Activated CD8-positive, alpha-beta memory T cell treated with anti-CD3 and anti-CD28 coated beads for 4 hours (primary cell): ENCODE results near the gene GJD3.

Experiments used
- DNase-seq, 2 donors: peaks; one replicate each; pipeline ENCODE4 v3.0.0-alpha.2; 2020; ENCODE audit warnings: low read depth in 2 of 2

The GJD3 gene

DNA sequence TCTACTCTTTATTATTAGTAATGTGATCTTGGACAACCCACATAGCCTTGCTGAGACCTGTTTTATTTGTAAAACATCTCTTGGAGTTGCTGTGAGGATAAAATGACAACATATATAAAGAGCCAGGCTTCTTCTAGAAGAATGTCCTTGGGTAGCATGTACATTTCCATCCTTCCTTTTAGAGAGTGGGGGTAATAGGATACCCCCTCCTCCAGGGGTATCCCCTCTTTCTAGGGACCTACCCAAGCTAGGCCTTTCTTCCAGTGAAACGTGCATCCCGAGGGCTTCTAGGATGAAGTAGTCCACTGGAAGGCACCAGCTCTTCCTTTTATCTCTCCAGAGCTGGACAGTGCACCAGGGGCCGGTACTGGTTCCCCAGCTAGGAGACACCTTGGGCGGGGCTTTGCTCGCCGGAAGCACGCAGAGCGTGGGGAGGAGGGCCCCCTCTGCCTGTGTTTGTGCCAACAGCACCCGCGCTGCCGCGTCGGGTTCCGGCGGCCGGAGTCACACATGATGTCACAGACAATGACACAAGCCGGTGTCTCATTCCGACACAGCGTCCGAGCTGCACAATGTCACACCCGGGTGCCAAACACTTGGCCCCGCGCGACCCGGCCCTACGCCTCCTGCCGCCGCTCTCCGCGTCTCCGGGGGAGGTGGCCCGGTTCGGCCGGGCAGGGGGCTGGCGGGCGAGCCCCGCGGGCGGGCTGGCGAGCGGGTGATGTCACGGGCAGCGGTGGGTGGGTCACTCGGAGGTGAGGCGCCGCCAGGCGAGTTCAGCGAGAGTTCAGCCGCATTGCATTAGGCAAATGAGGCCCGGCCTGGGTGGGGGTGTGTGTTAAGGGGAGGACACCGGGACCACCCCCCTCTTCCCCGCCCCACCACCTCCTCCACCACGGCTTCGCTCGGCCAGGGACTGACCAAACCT, 23.4 kb downstream of the GJD3 start:
- peak; percentile 64 to 74 for DNase-seq

DNA sequence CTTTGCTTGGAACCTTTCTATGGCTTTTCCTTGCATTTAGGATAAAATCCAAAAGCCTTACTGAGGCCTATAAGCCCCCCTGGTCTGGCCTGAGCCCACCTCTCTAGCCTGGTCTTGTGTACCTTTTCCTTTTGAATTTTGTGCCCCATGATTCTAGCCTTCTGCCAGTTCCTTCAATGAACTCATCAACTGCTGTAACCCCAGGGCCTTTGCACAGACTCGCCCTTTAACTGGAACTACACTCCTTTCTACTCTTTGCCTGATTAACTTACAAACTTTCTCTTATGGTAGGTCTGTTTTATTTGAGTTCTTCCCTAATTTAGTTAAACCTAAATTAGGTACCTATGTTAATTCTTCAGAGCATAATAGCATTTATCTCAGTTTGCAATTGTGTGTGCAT, 24.2 kb downstream of the GJD3 start:
- DNase-seq, result no peak

DNA sequence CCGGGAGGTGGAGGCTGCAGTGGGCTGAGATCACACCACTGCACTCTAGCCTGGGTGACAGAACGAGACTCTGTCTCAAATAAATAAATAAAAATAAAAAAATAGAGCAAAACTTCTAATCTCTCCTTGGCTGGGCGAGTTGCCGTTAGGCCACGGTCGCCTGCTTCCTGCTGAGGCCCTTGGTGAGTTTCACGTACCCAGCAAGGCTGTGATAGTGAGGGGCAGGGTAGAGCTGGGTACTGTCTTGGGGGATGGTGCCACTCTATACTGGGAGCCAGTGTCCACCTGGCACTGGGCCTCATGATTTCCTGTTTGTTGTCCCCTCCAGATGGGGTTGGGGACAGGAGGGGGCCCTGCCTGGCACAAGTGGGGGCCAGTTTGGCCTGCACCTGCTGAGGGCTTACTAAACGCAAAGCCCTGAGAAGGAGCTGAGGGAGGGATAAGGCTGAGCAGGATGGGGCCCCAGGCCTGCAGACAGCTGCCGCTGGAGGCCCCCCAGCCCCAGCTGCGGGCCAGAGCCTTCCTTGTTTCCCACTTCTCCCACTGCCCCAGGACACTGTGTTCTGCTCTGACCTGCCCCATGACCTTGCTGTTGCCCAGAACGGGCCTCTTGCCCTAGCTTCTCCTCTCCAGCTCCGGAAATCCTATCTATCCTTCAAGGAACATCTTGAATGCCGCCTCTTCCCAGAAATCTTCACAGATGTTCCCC, 25.4 kb downstream of the GJD3 start:
- DNase-seq, result no peak

DNA sequence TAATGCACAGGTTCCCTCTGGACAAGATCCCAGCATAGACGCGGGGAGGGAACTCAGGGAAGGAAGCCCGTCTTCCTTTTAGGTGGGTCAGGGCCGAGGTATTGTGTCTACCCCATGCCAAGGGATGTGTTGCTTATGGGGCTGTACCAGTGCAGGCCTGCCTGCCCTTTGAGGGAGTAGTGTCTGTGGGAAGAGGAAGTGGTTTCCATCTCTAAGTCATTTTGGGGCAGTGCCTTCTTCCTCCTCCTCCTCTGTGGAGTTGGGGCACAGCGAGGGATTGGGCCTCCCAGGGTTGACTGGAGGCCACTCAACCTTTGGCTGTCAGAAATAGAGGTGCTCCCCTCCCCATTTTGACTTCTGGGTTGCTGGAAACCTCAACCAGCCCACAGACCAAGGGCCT, 26.5 kb downstream of the GJD3 start:
- no peak for DNase-seq

DNA sequence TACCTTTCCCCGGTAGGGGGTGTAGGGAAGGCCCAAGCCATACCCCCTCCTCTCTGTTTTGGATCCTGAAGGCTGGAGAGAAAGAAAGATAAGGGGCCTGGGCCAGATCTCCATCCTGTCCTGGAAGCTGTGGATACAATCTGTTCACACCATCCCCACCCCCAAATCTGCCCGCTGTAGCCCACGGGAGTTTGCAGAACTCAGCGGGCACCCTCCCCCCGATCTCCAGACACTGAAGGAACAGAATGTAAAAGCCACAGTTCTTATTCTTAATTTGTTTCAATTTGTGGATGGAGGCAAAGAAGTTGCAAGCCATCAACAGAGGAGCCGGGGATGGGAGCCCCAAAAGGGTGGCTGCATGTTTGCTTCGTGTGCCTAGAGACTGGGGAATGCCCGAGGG, 27.2 kb downstream of the GJD3 start:
- no peak for DNase-seq

DNA sequence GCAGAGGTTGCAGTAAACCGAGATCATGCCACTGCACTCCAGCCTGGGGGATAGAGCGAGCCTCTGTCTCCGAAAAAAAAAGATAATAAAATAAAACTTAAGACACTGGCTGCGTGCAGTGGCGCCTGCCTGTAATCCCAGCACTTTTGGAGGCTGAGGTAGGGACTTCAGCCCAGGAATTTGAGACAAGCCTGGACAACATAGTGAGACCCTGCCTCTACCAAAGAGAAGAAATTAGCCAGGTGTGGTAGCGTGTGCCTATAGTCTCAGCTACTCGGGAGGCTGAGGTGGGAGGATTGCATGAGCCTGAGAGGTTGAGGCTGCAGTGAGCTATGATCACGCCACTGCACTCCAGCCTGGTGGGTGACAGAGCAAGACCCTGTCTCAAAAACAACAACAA, 28.9 kb downstream of the GJD3 start:
- DNase-seq, result no peak

DNA sequence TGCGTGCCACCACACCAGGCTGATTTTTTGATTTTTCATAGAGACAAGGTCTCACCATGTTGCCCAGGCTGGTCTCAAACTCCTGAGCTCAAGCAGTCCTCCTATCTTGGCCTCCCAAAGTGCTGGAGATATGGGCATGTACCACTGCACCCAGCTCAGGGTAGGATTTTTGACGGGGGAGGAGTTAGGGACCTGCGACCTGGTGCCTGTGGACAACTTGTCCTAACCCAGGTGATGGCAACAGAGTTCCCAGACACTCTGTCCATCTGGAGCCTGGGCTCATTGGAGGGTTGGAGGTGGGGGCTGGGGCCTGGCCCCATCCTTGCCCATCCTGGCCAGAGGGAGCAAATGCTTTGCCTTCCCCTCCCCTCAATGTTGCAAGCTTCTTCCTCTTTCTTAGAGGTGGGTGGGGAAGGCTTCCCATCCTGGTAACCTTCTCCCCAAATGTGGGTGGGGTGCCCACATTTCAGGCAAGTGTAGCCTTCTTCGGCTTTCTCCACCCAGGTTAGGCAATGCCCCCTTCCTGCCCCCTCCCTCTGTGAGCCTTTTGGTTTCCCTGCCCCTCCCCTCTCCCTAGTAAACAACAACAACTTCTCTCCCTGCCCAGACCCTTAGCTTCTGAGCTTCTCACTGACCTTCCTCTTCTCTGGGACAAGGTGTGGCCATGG, 30.6 kb downstream of the GJD3 start:
- no peak for DNase-seq

DNA sequence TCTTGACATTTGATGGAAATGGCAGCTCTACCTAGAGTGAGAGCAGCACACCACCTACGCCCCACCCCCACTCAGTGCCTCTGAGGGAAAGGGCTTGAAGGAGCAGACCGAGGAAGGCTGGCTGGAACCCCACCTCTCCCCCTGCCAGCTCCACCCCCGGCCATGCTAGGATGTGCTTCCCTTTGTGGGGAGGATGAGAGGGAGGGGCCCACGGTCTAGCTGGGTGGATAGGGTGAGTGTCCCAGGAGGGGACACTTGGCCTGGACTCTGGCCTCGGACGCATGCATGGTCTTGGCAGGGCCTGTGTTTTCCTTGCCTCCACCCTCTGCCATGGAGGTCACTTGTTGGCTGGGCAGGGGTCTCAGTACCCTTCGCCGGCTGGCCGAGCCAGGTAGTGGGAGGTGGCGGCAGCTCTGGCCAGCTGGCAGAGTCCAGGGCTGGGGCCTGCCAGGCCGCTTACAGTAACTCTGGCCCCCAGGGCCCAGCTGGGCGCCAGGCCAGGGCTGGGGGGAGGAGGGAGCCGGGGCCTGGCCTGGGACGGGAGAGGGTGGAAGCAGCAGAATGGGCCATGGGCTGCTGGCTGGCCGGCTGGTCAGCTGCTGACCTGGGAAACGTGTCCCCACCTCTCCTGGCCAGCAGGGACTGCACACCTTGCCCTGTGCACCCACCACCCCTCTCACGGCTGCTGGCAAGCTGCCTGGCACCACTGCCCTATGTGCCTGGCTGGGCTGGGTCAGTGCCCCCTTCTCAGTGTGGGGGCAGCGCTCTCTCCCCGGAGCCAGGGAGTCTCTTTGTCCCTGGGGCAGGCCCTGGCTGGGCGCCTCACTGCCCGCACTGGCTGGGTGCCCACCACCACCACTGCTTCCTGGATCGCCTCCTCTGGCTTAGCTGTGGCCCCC, 32.5 kb downstream of the GJD3 start:
- no peak for DNase-seq

DNA sequence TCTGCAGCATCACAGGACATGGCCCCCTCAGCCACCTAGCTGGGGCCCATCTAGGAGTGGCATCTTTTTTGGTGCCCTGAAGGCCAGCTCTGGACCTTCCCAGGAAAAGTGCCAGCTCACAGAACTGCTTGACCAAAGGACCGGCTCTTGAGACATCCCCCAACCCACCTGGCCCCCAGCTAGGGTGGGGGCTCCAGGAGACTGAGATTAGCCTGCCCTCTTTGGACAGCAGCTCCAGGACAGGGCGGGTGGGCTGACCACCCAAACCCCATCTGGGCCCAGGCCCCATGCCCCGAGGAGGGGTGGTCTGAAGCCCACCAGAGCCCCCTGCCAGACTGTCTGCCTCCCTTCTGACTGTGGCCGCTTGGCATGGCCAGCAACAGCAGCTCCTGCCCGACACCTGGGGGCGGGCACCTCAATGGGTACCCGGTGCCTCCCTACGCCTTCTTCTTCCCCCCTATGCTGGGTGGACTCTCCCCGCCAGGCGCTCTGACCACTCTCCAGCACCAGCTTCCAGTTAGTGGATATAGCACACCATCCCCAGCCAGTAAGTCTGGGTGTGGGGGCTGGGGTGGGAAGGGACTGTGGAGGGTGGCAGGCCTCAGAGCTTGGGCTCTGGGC, 33.6 kb downstream of the GJD3 start:
- DNase-seq, result no peak

DNA sequence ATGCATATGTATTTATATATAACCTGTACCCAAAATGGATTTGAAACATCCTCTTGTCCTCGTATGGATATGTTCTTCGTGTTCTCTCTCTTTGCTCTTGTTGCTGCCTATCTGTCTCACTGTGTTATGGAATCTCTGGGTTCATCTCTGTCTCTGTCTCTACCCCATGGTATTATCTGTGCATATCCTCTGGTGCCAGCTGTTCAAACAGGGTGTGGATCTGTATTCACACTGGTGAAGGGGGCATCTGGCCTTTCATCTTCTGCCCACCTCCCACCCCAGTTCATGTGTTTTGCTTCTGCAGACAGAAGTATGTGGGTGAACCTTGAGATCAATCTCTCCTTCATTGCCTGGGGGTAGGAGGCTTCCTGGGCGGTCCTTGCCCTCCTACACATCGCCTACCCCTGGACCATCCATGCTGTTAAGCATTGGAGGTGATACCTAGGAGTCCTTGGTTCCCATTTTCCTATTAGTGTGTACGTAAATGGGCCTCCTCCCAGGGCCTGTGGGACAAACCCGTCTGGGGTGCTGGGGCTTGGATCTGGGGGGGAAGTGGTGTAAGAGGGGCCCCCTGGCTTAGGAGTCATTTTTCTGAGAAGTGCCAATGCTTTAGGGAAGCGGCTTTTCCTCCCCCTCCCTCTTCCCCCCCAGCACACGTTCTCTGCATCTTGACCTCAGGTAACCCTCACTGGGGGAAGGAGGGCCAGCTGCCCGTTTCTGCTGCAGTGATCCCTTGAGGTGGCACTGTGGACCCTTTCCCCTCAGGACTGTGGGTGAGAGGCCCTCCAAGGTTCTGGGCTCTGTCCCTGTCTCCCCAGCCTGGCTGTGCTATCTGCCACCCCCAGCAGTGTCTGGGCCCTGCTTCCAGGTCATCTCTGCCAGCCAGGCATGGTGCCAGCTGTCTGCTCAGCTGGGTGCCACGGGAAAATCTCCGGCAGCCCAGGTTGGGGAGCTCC, 34.4 kb downstream of the GJD3 start:
- DNase-seq, result no peak

DNA sequence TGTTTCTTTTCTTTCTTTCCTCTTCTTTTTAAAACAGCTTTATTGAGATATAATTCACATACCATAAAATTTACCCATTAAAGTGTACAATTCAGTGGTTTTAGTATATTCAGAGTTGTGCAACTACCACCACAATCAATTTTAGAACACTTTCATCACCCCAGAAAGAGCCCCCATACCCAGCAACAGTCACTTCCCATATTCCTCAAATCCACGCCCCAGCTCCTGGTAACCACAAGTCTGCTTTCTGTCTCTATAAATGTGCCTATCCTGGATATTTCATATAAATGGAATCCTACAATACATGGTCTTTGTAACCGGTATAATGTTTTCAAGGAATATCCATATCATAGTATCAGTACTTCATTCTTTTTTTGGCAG, 36.2 kb downstream of the GJD3 start:
- no peak for DNase-seq

DNA sequence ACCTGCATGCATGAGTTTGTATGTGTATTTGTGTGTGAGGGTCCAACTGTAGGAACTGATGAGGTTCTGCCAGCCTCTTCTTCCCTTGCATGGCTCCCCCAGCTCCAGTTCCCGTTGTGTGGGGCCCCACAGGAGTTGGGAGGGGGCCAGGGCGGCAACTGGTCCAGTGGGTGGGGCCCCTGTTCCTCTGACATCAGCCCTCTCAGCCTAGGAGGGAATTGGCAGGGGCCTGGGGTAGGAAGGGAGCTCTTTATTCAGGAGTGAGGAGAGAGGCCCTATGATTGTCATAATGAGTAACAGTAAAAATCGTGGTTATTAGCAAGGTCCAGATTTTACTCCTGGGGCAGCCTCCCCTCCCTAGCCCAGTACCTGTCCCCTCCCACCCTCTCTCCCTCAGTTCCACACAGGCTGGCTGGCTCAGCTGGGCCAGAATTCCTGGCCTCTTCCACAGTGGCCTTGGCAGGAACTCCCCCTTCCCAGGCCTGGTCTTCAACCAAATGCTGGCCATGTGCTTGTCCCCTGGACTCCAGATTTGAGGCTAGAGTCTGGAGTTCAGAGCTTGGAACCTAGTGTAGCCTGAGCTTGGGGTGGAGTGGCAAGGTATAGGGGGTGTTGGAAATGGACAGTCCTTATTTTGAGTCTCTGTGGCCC, 36.7 kb downstream of the GJD3 start:
- no peak for DNase-seq

DNA sequence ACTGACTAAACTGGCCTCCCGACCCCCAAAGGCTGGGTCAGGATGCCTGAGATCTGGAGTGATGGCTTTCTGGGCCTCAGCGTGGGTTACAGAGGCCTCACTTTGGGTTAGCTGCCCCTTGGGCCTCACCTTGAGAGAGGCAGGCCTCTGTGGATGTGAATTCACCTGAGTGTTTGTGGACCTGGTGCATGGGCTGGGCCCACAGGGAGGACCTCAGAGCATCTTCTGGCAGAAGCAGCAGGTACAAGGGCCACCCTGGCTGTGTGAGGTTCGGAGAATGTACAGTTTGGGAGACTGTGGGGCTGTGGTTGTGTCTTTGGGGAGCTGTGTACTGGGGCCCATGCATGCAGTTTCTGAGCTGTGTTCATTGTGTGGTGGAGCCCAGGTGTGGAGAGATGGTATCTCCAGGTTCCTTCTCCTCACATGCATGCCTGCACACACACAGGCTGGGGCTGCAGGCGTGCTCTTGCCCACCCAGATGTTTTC, 37.2 kb downstream of the GJD3 start:
- DNase-seq, result no peak

DNA sequence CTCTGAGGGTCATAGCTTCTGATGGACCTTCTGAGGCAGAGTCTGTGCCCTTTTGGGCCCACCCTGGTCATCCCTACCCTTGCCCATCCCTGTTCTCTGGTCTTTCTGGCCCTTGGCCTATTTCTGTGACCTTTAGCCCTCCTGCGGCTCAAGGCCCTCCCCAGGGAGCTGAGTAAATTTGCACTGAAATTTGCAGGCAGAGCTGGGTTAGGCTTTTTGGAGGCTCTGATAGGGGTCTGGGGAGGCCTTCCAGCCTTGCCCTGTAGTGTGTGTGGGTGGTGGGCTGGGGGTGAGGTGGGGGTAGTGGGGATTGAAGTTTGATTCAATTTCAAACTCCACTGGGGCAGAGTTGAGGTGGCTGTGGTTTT, 37.7 kb downstream of the GJD3 start:
- DNase-seq, result no peak

DNA sequence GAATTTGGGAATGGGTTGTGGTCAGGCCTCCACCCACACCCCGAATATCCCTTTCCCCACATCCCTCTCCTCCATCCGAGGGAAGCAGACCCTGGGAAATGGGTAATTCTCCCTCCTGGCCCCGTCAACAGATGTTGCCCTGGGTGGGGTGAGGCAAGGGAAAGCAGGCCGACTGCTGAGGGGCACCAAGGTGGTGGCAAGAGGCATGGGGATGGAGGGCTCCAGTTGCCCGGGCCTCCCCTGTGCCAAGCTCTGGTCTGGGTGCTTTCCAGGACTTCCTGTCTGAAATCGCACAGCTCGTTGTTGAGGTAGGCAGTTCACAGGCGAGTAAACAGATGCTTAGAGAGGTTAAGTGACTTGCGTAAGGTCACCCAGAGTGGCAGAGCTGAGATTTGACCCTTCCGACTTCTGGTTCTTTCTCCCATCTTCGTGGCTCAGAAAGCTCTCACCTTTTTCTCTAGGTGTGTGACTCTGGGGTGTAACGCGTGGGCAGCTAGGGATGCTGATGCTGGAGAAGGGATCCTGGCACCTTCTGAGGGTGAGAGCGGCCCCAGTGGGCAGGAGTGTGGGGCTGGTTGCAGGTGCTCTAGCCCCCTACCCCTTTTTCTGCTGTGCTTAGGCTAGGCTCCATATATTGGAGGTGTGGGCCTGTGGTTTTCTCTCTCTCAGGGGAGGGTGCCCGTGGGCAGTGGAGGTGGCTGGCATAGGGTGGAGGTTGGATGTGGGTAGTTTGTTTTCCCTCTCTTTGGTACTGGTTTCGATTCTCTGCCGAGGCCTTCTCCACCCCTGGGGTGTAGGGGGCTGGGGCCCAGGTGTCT, 38.3 kb downstream of the GJD3 start:
- DNase-seq, result no peak

DNA sequence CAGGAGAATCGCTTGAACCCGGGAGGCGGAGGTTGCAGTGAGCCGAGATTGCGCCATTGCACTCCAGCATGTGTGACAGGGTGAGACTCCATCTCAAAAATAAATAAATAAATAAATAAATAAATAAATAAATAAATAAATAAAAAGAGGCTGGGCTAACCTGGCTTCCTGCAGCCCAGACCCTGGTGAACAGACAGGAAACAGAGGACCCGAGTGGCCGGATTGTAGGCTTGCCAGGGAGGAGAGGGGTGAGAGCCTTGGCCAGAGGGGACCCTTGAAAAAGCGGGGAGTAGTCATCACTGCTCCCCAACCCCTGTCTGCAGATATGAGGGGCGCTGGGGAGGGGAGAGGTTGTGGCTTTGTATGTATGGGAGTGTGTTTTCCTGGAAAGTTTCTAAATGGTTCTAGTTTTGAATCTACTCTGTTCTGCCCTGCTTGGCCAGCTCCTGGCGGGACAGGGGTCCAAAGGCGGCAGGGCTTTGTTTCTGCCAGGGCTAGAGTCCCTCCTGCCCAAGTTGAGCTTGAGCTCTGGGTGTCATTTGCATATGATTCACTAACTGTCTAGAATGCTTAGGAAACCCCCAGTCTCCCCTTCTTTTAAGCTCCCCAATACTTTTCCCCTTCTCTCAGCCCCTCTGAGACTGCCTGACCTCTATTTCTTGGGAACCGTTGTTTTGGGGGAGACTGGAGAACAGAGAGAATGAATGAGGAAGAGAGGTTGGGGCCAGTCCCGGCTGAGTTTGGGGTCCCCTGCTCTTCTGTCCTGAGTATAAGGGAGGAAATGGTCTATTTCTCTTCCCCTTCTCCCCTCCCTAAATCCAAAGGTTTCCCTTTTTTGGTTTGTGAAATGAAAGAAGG, 39.2 kb downstream of the GJD3 start:
- no peak for DNase-seq
